Cerebellar cortex (tissue), 1 donor: Measurements from ENCODE around the gene TOMM40L.

Experiments used
- DNase-seq: peaks from one replicate; pipeline ENCODE4 v3.0.0-alpha.2; 2015; ENCODE audit warnings: low spot score

TOMM40L gene

DNA sequence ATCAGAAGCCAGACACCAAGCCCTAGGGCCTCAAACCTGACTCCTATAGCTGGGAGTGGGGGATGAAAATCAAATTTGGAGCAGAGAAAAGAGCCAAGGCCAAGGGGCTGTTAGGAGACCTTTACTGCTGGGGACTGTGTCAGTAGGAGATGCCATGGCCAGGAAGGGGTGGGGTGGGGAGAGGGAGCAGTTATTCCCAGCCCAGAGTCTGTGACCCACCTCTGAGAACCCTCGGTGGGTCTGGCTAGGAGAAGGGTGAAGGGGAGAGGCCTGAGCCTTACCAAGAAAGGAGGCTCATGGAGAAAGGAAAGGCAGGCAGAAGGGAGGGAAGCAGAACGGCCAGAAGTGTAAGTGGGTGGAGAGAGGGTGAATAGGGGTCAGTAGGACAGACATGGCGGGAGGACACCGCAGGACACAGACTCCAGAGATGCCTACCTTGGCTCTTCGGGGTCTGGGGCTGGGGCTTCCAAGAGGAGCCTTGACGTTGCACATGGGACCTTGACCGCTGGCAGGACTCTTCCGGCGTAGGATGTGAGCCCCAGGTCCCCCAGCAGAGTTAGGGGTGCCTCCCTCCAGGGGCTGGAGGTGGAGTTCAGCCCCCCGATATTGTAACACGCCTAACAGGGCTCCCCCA lies 28.2 kb upstream of the TOMM40L start:
- no peak for DNase-seq

DNA sequence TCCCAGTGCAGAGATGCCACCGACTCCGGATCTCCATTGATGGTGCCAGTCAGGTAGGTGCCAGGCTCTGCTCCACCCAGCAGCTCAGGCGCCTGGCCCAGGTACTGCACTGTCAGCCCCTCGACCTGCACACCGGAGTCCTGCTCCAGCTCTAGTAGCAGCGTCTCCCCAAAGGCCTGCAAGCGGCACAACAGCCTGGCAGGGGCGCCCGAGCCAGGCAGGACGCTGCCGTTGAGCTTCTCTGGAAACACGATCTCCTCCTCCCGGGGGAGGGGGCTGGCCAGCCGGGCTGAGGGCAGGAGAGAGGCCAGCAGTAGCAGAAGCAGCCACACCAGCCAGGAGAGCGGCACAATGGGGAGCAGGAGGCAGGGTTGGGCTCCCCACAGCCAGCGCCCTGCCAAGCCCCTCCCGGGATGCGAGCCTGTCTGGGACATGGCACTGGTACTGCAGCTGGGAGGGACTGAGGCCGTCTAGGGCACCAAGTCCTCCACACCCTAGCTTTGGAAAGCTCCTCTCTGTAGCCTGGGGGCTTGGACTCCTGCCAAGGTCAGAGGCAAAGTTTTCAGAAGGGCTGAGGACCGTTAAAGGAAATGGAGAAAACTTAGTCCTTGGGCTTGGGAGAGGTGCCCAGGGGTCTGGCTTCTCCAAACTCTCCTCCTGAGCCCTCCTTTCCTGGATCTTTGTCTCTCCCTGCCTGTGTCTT lies 27.5 kb upstream of the TOMM40L start:
- no peak for DNase-seq

DNA sequence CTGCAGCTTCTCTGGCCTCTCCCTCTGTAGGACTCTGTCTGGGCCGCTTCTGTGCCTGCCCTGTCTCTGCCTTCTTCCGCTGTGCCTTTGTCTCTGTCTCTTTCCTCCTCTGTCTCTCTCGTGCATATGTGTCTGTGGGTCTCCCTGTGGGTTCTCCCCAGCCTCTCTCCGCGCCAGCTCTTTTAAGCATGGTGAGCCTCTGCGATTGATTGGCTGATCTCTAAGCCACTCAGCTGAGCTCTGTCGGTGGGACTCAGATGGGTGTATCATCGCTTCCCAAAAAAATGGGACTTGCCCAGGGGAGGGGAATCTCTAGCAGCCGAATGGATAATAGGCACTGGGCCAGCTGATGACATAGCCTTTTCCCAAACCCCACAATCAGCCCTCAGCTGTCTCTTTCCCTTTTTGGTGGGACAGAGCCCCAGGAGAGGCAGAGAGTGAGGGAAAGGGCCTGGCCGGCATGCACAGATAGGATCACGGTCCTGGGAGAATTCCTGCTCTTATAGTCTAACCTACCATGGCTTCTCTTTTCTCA lies 26.9 kb upstream of the TOMM40L start, which contains the start of gene ADAMTS4:
Gene ADAMTS4, minus strand, starts transcription at position 158 of the 535 bp plus-strand sequence. CDS start 427 bp downstream, outside the sequence.
- no peak for DNase-seq

DNA sequence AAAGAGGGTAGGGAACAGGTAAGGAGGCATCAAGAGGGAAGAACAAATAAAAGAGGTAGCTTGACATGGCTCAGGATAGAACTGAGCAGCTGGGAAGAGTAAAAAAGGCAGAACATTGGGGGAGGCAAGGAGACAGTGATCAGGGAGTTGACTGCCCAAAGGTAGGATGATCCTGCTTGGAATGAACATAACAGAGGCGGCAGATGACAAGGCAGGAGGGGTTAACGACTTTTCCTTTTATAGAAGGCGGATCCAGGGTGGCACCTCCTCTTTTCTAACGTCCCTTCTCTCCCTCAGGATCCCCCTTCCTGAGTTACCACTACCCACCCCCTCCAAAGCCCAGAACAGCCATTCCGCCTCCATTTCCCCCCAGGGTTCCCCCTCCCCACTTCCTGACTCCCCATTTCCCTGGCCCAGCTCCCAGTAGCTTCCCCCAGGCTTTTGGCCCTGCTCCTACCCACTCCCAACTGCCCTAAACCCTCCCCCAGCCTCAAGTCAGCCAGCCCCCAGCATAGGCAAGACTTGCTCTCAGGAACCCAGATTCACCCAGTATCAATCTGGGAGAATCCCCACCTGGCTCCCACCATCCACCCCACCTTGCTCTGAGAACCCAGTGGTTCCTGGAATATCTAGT lies 26.2 kb upstream of the TOMM40L start:
- DNase-seq, result no peak

DNA sequence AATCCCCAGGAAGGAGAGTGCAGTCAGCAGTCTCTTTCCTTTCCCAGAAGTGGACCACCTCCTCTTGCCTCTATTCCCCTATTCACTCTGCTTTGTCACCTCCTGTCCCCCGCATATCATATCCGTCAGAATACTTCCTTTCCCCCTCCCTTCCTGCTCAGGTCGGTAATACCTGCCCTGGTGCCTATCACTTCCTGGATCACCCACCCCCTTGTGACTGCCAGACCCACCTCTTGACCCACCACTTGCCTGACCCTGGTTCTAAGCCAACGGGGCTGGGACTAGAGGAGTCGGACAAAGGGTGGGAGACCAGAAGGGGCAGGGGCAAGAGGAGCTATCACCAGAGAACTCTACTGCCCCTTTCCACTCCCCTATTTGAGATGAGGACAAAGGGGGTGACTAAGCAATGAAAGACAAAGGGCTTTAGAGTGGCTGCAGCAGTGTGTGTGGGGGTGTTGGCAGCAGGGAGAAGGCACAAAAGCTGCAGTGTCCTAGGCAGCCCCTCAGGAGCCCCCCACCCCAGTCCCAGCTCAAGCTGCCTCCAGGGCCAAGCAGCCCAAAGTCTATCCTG lies 25.4 kb upstream of the TOMM40L start:
- no peak for DNase-seq

DNA sequence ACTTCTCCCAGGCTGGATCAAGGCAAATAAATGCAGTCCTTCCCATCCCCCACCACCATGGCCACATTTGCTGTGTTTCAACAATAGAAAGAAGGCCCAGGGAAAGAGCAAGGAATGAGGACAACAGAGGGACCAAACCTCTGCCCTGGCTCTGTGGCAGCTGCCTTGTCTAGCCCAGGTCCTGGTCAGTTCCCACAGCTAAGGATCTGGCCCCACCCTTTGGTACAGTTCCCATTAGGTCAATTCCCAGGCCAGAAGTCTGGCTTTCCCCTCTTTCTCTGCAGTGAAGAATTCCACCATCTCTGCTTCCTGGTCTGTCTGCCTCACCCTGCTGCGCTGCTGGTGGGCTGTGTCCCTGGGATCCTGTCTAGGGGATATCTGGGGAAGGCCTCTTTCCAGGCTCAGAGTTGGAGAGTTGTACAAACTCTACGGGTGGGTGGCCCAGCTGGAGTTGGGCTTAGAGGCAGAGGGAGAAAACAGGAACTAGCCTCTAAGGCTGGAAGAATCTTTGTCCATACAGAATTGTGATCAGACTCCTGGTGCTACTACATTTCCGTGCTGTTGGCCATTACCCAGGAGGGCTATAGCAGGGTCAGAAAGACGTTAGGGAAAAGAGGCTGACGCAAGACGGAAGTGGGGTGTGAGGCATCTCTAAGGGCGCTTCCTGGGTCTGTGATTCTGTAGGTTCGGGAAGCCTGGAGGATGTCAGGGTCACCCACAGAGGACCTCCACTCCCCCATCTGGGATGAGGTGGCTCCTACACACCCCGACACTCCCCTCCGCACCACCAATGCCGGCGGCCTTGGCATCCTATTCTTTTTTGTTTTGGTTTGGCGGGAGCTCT lies 24.6 kb upstream of the TOMM40L start:
- DNase-seq, result no peak

DNA sequence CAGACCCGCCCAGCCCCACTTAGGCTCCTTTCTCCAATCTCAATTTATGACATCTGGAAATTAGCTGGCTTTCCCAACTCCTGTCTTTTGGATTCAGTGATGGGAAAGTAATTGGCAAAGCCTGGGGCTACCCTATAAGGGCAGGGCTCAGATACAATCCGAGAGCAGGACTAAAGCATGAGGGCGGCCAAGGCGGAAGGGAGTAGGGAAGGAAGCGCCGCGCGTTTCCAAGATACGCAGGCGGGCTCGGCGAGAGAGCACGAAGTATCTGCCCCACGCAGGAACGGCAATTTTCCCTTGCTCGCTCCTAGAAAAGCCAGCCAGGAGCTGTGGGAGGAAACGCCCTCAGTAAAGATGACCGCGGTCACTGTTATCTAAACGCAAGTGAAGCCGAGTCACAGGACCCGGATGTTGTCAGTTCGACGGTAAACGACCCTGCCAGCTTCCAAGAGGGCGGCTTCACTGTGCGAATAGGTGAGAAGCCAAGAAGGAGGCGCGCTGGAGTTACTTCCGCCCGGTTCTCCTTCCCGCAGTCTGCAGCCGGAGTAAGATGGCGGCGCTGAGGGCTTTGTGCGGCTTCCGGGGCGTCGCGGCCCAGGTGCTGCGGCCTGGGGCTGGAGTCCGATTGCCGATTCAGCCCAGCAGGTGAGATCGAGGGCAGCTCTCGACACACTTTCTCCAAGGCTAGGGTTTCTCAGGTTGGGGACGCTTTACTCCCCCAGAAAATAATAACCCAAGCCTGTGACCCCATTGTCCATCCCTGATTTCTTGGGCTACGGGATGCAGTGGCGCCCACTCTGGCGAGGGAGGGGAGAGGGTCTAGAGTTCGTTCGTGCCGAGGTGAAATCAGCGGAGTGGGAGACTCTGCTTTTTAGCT lies 23.8 kb upstream of the TOMM40L start, which contains the start of gene NDUFS2:
Gene NDUFS2, plus strand, starts transcription at position 532 of the 877 bp plus-strand sequence. Its CDS starts 19 bp downstream, at position 551.
- DNase-seq, result peak; percentile 100

DNA sequence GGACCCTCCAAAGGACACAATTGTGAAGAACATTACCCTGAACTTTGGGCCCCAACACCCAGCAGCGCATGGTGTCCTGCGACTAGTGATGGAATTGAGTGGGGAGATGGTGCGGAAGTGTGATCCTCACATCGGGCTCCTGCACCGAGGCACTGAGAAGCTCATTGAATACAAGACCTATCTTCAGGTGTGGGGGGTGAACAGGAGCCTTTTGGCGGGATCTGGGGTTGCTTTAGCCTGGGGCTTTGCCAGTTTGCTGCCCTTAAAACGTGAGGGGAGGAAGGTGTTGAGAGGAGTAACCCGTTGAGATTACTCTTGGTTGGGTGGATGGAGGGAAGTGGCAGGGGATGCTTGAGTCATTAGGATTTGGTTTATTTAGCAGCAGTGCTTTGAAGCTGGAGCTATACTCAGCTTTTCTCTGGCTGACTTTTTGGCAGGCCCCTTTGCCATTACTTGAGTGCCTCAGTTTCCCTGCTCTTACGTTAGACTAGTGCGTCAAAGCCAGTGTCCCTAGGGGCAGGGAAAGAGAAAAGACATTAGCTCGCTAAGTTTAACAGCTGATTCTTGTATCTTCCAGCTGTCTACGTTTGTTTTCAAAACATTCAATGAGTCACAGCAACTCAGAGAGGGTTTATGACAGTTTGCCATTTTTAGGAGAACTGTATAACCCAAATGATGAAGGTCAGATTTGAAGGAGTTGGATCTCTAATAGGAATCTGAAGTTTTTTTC lies 19.3 kb upstream of the TOMM40L start:
- no peak for DNase-seq

DNA sequence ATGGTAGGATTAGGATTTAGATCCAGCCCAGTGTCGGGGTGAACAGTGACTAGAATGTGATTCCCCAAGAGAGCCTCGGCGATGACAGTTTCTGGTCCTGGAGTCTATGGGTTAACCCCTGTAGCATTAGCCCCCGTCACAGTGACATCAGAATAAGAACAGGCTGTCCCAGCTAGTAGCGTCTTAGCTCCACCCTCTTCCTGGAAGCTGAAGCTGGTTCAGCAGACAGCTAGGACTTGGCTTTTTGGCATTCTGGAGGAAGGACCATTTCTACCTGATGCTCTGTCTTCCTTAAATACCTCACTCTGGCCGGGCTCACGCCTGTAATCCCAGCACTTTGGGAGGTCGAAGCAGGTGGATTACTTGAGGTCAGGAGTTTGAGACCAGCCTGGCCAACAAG lies 18.7 kb upstream of the TOMM40L start:
- DNase-seq, result no peak

DNA sequence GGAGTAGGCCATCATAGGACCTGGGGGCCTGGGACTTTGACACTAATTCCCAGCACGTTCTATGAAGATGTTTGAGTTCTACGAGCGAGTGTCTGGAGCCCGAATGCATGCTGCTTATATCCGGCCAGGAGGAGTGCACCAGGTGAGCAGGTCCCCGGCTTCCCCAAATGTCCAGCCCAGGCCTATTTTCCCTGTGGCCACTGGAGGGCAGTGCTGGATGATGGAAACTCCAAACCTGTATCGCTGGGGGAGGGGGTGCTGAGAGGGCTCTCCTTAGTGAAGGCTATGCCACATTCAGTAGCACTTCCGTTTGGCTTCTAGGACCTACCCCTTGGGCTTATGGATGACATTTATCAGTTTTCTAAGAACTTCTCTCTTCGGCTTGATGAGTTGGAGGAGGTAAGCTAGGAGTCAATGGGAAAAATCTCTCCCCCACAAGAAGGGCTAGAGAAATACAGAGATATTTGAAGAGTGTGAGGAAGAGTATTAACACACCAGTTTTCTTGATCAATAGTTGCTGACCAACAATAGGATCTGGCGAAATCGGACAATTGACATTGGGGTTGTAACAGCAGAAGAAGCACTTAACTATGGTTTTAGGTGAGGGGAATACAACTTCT lies 16.0 kb upstream of the TOMM40L start:
- peak; percentile 82 for DNase-seq

DNA sequence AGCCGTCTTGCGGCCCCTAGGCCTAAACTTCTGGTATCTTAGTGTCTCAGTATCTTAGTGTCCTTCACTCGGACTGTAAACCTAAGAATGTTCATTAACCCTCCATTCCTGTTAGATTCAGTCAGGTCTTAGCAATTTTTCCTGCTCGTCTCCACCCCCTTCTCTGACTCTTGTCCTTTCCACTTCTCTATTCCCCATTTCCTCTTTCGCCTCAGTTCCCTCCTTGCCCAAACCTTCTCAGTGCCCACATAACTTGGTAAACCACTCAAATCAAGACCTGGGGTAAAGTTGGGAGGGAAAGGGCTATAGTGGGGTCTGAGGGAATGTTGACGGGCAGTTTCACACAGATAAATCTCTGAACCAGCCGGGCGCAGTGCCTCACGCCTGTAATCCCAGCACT lies 11.5 kb upstream of the TOMM40L start:
- no peak for DNase-seq

DNA sequence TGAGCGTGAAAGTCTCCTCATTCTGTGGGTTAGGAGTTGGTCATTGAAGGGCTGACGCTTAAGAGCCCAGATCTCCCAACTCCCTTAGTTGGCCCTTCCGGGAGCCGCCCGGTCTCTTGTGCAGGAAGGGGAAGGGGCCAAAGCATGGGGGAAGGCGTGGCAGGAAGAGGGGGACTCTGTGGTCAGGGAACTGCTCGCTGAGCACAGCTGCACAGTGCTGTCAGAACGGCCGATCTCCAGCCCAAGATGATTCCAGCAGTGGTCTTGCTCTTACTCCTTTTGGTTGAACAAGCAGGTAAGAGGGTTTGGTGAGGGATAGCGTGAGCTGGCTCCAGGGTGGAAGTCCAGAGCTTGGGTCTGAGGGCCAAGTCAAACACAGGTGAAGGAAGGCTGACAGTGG lies 10.8 kb upstream of the TOMM40L start, which contains the start of gene FCER1G:
Gene FCER1G, plus strand, starts transcription at position 220 of the 400 bp plus-strand sequence. Its CDS starts 27 bp downstream, at position 247.
- DNase-seq, result no peak

DNA sequence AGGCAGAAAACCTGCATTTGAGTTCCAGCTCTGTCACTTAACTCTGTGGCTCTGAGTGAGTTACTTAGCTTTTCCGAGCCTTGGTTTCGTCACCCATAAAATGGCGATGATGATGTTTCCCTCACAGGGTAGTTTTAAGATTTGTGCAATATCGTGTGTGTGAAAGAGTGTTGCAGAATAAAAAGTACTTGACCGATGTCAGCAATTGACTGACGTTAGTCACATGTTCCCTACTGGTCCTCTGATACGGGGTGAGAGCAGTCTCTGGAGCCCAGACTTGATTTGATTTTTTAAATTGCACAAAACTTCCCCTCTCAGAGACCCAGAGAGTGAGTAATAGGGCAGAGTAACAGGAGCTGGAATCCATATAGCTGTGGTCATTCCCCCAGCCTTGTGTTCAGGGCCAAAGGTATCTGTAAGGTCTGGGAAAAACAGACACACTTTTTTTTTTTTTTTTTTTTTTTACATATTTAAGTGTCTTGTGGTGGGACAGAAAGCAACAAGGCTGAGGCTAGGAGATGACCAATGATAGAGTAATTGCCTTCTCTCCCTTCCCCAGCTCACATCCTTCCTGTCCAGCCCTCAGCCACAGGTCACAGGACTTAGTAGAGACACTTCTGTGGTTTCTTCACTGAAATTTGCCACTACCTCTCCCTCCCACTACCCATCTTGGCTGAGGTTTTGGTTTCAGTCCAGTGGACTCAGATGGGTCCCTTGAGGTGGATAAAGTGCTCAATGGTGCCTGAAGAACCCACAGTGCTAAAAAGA lies 8.7 kb upstream of the TOMM40L start:
- no peak for DNase-seq

DNA sequence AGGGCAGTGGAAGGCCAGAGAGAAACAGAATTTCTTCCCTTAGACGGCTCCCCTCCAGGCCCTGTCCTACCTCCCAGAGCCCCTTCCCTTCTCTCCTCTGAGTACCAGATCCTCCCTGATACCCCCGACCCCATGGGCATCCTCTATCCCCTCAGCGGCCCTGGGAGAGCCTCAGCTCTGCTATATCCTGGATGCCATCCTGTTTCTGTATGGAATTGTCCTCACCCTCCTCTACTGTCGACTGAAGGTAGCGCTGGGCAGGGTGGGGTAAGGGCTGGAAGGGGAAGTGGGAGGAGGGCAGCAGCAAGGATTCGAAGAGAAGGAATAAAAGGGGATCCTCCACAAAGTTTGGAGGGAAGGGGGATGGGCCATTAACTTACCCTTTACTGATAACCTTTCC lies 8.0 kb upstream of the TOMM40L start:
- no peak for DNase-seq

DNA sequence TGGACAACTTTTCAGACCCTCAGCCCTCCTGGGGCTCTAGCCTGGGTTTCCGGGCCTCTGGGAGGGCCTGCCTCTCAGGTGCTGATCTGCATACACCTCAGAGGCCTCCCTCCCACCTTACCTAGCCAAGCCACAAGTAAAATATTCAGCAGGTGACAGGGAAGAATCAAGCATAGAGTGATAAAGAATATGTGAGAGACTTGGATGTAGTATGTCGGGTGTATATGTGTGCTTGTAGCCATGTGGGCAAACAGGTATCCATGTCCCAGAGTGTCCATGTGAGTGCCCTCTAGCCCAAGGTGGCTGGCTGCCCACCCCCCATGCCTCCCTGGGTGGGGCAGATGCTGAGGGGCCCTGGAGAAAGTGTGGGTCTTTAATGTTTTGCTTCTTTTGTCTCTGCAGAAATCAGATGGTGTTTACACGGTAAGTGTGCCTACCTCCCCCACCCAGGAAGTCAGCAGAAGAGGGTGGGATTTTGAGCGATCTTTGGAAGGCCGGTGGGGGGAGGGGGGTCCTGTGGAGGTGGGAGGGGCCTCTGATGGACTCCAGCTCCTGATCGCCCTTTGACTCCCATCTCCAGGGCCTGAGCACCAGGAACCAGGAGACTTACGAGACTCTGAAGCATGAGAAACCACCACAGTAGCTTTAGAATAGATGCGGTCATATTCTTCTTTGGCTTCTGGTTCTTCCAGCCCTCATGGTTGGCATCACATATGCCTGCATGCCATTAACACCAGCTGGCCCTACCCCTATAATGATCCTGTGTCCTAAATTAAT lies 7.4 kb upstream of the TOMM40L start:
- no peak for DNase-seq

DNA sequence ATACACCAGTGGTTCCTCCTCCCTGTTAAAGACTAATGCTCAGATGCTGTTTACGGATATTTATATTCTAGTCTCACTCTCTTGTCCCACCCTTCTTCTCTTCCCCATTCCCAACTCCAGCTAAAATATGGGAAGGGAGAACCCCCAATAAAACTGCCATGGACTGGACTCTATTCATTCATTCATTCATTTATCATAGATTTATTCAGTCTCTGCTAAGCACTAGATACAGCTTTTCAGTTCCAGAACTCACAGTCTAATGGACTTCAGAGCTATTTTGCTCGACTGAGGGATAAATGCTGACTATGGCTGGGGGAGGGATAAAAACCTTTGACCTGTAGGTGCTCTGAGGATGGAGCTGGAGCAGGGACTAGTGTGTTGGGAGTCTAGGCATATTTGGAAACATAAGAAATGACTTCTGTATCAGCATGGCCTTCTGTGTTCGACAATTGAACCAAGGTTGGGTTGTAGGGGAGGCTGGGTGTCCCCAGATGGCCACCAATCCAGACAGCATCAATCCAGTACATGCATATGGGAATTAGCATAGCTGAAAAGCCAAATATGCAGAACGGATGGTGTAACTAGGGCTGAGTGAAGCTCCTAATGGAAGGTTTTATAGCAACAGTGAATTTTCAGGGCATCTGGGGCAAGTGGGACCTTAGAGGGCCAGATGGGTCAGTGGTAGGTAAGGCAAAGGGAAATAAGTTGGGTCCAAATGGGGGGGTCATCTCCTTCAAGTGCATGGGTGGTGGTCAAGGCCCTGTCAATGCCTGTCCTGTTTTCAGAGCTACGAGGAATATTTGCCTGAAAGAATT lies 6.6 kb upstream of the TOMM40L start:
- DNase-seq, result no peak

DNA sequence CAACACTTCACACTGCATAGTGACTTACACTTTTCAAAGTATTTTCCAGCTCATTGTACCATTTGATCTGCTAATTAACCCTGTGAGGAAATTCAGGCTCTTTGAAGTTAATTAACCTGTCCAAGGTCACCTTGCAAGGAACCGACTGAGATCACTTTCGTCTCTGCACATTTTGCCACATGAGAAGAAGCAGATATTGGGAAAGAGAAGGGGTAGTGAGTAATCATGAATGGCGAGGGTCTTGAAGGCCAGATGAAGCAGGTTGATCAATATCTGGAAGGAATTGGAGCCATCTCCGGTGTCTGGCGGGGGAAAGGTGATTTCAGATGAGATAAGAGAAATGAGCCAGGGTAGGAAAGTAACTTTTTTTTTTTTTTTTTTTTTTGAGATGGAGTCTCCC lies 5.9 kb upstream of the TOMM40L start:
- no peak for DNase-seq
